HL-60 (cell line): Measurements from ENCODE around the gene CEP78.

ENCODE experiments used
- DNase-seq, 2 experiments: peaks; one replicate each; pipeline ENCODE4 v3.0.0-alpha.2; 2010 to 2020; ENCODE audit warnings: low read depth in 1 of 2, low spot score in 1 of 2
- H3K27ac ChIP-seq: fragments of 250-450 bp; sonication (Bioruptor Pico); replicated peaks from 2 replicates; pipeline ENCODE4 v1.5.1; 2020; ENCODE audit warnings: mild to moderate bottlenecking, moderate library complexity
- H3K27me3 ChIP-seq: fragments of 250-450 bp; sonication (Bioruptor Pico); 2 replicates; pipeline ENCODE4 v1.5.1; 2021; ENCODE audit warnings: mild to moderate bottlenecking, moderate library complexity; ENCODE audit not compliant: insufficient read depth, poor library complexity, severe bottlenecking
- H3K4me3 ChIP-seq: replicated peaks from 2 replicates; pipeline ENCODE4 v1.5.1; 2011; ENCODE audit warnings: mild to moderate bottlenecking, control low read depth, low read length; ENCODE audit not compliant: insufficient read depth
- CTCF ChIP-seq: IDR thresholded peaks from one replicate; pipeline ENCODE4 v1.5.1; 2011; ENCODE audit warnings: low read length, control low read depth, inconsistent platforms; ENCODE audit not compliant: insufficient read depth
- GABPA ChIP-seq: IDR thresholded peaks from 2 replicates; pipeline ENCODE4 v1.6.1; 2012; ENCODE audit warnings: low read depth
- POLR2AphosphoS5 ChIP-seq: IDR thresholded peaks from 2 replicates; pipeline ENCODE4 v1.6.1; 2012; ENCODE audit warnings: low read depth
- REST ChIP-seq: IDR thresholded peaks from 2 replicates; pipeline ENCODE4 v1.6.1; 2012; ENCODE audit warnings: low read depth; ENCODE audit not compliant: insufficient replicate concordance
- SPI1 ChIP-seq: IDR thresholded peaks from 2 replicates; pipeline ENCODE4 v1.6.1; 2012; ENCODE audit warnings: low read depth, mild to moderate bottlenecking, borderline replicate concordance

Gene CEP78

GRCh38 chr9:78207319-78207718 is 28.6 kb upstream of the CEP78 start:
- Histone ChIP-seq H3K4me3 (no peak overlapping the region), H3K27me3 (no peaks in the 10 kb centered on the region), H3K27ac (no peak overlapping the region)
- TF ChIP-seq GABPA (no peak), REST (no peak), SPI1 (no peak), POLR2AphosphoS5 (no peak), CTCF (no peak)
- DNase-seq: no peak

DNA sequence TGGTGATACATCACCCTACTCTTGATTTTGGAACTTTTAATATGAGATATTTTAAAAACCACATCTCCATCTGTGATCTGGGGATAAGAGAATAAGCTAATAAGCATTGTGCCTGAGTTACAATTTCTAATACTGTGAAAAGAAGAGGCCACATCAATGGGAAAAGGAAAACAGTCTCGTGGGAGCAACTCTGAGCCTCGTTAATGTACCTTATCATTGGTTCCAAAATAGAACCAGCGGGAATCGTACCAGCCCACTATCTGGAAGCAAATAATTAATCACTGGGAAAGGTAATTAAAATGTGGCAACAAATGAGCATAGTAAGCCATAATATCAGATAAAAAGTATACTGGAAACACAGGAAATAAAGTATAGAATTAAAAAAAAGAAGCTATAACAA is 28.0 kb upstream of the CEP78 start:
- TF ChIP-seq REST: no peak
- TF ChIP-seq SPI1: no peak
- no peak for TF ChIP-seq POLR2AphosphoS5
- TF ChIP-seq CTCF: no peak
- no peak for TF ChIP-seq GABPA
- no peak for DNase-seq
- Histone ChIP-seq H3K4me3 (no peak overlapping the region), H3K27ac (no peak overlapping the region), H3K27me3 (no peaks in the 10 kb centered on the region)

DNA sequence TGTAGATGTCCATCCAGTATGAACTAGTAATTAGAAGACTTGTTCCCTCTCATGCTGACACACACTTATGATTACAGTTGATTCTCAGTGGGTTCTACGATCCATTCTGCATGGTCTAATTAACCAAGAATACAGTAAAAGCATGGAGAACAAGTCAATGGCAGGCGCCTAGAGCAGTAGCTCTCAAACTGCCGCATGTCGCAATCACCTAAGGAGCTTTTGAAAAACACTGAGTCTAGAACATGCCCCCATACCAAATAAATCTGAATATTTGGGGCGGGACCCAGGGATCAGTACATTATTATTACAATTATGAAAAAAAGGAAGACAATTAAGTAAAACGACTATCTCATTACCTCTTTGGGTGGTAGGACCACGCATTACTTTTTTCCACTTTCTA is 26.7 kb upstream of the CEP78 start:
- no peak overlapping the region for H3K4me3 ChIP-seq
- no peak for TF ChIP-seq GABPA
- TF ChIP-seq CTCF: no peak
- TF ChIP-seq SPI1: no peak
- no peak for TF ChIP-seq POLR2AphosphoS5
- no peak for TF ChIP-seq REST
- H3K27me3 ChIP-seq: no peaks in the 10 kb centered on the region

More for the DNA sequence above, 26.7 kb upstream of the CEP78 start:
- no peak for DNase-seq
- H3K27ac ChIP-seq: no peak overlapping the region
